BE2C (cell line): Measurements from ENCODE around the gene GPR25.

Experiments used
- DNase-seq: peaks from one replicate; pipeline ENCODE4 v3.0.0-alpha.2; 2020
- H3K27me3 ChIP-seq: fragments of 250-450 bp; sonication (Bioruptor Pico); 2 replicates; pipeline ENCODE4 v1.5.1; 2020; ENCODE audit warnings: mild to moderate bottlenecking
- H3K36me3 ChIP-seq: fragments of 250-450 bp; sonication (Bioruptor Pico); 2 replicates; pipeline ENCODE4 v1.5.1; 2020; ENCODE audit warnings: mild to moderate bottlenecking
- H3K4me1 ChIP-seq: fragments of 250-450 bp; sonication (Bioruptor Pico); 2 replicates; pipeline ENCODE4 v1.5.1; 2020
- H3K4me3 ChIP-seq: 2 replicates; pipeline ENCODE4 v1.5.1; 2011; ENCODE audit warnings: low read depth, low read length
- H3K9me3 ChIP-seq: fragments of 250-450 bp; sonication (Bioruptor Pico); 2 replicates; pipeline ENCODE4 v1.5.1; 2020
- TF ChIP-seq, protein P1 (sequence below): IDR thresholded peaks from 2 replicates; pipeline ENCODE4 v1.5.1; 2012; ENCODE audit warnings: mild to moderate bottlenecking, low read depth, low read length

GPR25 gene

DNA sequence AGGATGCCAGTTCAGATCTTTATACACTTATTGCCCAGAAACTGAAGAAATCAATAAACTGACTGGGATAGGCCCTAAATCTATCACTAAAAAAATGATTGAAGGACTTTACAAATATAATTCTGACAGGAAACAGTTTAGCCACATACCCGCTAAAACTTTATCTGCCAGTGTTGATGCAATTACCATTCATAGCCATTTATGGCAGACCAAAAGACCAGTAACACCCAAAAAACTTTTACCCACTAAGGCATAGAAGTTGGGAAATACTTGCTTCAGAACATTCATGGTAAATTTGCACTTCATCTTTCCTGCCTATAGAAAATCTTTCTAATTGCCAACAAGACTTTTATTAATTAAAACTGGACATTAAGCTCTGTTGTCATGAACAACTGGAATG lies 15.0 kb upstream of the GPR25 start:
- Histone ChIP-seq H3K9me3 (no peaks in the 10 kb centered on the region), H3K36me3 (peaks cover 53% of the 10 kb centered on the region), H3K4me1 (no peaks in the 10 kb centered on the region), H3K4me3 (no peak overlapping the region), H3K27me3 (no peaks in the 10 kb centered on the region)
- no peak for DNase-seq
- TF ChIP-seq, protein P1, sequence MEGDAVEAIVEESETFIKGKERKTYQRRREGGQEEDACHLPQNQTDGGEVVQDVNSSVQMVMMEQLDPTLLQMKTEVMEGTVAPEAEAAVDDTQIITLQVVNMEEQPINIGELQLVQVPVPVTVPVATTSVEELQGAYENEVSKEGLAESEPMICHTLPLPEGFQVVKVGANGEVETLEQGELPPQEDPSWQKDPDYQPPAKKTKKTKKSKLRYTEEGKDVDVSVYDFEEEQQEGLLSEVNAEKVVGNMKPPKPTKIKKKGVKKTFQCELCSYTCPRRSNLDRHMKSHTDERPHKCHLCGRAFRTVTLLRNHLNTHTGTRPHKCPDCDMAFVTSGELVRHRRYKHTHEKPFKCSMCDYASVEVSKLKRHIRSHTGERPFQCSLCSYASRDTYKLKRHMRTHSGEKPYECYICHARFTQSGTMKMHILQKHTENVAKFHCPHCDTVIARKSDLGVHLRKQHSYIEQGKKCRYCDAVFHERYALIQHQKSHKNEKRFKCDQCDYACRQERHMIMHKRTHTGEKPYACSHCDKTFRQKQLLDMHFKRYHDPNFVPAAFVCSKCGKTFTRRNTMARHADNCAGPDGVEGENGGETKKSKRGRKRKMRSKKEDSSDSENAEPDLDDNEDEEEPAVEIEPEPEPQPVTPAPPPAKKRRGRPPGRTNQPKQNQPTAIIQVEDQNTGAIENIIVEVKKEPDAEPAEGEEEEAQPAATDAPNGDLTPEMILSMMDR, result no peak

DNA sequence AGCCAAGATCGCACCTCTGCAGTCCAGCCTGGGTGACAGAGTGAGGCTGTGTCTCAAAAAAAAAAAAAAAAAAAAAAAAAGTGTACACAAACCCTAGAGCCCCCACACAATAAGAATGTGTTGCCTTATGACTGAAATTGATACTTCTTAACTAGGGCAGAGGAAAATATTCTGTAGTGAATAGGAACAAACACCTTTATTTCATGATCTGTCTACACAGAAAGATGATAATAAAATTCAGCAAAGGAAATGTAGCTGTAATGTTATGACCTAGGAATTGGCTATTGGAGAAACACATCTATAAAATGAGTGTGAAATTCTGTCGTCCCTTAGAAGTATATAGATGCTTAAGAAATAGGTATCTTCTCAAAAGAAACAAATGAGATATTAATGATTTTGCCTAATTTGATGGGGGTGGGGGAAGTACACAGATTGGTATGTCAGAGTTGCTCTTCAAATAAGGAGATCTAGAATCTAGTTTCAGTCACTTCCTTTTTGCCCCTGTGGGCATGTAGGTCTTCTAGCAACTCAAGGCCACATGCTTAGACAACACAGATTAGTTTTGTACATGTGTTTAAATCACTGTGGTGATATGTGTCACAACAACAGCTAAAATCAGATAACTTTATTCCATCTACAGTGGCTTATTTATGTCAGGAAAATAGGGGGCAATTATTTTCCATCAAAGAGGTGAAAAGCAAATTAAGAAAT lies 10.7 kb upstream of the GPR25 start:
- Histone ChIP-seq H3K4me3 (no peak overlapping the region), H3K27me3 (no peaks in the 10 kb centered on the region), H3K36me3 (peaks cover 27% of the 10 kb centered on the region), H3K4me1 (no peaks in the 10 kb centered on the region), H3K9me3 (no peaks in the 10 kb centered on the region)
- DNase-seq, result no peak
- TF ChIP-seq, protein P1, result no peak

DNA sequence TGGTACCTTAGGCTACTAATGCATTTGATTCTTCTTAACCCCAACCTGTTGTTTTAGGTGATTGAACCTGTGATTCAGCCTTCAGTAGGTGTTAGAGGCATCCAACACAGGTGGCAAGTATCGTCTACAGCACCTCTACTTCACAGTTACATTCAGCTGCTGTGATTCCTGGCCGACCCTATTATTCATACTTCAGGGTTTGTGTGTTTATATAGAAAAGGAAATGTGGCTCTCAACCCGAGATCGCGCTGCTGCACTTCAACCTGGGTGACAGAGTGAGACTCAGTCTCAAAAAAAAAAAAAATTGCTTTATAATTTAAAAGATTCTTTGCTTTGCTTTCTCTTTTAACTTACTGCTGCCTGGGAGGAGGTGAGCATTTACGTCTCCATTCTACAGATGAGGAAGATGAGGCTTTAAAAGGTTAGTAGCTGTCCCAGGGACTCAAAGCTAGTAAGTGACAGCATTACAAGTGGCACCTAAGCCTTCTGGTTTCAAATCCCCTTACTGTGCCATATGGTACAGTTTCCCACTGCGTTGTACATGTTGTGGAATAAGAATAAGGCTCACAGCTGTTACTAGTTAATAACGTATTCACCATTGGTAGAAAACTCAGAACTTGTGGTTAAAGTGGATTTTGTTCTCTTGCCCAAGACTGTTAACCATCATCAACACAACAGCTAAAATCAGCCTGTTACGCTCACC lies 9.9 kb upstream of the GPR25 start:
- H3K36me3 ChIP-seq, result peaks cover 19% of the 10 kb centered on the region
- H3K9me3 ChIP-seq, result no peaks in the 10 kb centered on the region
- DNase-seq, result no peak
- TF ChIP-seq, protein P1, result no peak
- no peaks in the 10 kb centered on the region for H3K4me1 ChIP-seq
- H3K4me3 ChIP-seq, result no peak overlapping the region
- H3K27me3 ChIP-seq, result no peaks in the 10 kb centered on the region

DNA sequence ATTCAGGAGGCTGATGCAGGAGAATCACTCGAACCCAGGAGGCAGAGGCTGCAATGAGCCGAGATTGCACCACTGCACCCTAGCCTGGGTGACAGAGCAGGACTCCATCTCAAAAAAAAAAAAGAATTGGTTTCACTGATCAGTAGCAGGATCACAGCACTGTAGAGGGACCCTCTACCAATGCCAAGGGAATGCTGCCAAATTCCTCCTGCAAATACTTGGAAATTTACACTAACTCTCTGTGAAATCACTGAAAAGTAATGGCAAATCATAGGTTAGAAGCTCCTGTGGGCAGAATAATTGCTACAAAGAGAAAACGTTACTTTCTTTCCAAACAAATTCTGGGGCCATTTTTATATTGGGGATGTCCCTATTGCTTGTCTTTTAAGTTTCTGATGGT lies 6.7 kb upstream of the GPR25 start:
- TF ChIP-seq, protein P1, result no peak
- Histone ChIP-seq H3K27me3 (no peaks in the 10 kb centered on the region), H3K4me3 (no peak overlapping the region), H3K9me3 (no peaks in the 10 kb centered on the region), H3K36me3 (peaks cover 5% of the 10 kb centered on the region; the same call in 1 of the 2 replicates), H3K4me1 (no peaks in the 10 kb centered on the region)
- no peak for DNase-seq

DNA sequence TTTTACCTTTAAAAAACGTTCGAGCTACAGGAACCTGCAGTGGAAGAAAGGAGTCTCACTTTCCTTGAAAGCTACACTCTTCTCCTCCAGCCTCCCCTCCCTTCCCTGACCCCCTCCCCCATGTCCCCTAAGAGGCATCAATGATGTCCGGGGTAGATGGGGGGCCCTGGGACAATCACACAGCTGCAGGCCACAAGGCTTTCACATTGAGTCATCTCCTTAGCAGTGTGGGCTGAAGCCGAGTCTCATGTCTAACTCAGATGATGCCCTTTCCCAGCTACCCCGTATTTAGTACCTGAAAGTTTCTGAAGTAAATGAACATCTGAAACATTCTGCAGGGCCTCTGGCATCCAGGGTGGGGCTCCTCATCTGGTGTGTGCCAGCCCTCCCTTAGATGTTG lies 6.3 kb upstream of the GPR25 start:
- peaks cover 5% of the 10 kb centered on the region; the same call in 1 of the 2 replicates for H3K36me3 ChIP-seq
- no peaks in the 10 kb centered on the region for H3K9me3 ChIP-seq
- TF ChIP-seq, protein P1, result no peak
- DNase-seq, result no peak
- H3K4me3 ChIP-seq, result no peak overlapping the region
- no peaks in the 10 kb centered on the region for H3K27me3 ChIP-seq
- H3K4me1 ChIP-seq, result no peaks in the 10 kb centered on the region
